Ishikawa (cell line): ENCODE results near the gene HAVCR2.

ENCODE experiments used
- CEBPB ChIP-seq: IDR thresholded peaks from 2 replicates; pipeline ENCODE4 v1.6.1; 2012
- CREB1 ChIP-seq: IDR thresholded peaks from 2 replicates; pipeline ENCODE4 v1.6.1; 2012; ENCODE audit warnings: low read depth
- EGR1 ChIP-seq: IDR thresholded peaks from 2 replicates; pipeline ENCODE4 v1.6.1; 2012
- EP300 ChIP-seq: IDR thresholded peaks from 2 replicates; pipeline ENCODE4 v1.6.1; 2012; ENCODE audit warnings: borderline replicate concordance
- FOXM1 ChIP-seq: IDR thresholded peaks from 2 replicates; pipeline ENCODE4 v1.6.1; 2012; ENCODE audit warnings: low read depth, borderline replicate concordance
- MAX ChIP-seq: IDR thresholded peaks from 2 replicates; pipeline ENCODE4 v1.6.1; 2012
- NFIC ChIP-seq: IDR thresholded peaks from 2 replicates; pipeline ENCODE4 v1.6.1; 2012
- RAD21 ChIP-seq: IDR thresholded peaks from 2 replicates; pipeline ENCODE4 v1.6.1; 2012; ENCODE audit warnings: low read depth
- REST ChIP-seq: IDR thresholded peaks from 2 replicates; pipeline ENCODE4 v1.6.1; 2012; ENCODE audit warnings: low read depth, mild to moderate bottlenecking
- TAF1 ChIP-seq: IDR thresholded peaks from 2 replicates; pipeline ENCODE4 v1.6.1; 2012; ENCODE audit warnings: low read depth, mild to moderate bottlenecking
- TCF12 ChIP-seq: IDR thresholded peaks from 2 replicates; pipeline ENCODE4 v1.6.1; 2012; ENCODE audit warnings: low read depth
- TEAD4 ChIP-seq: IDR thresholded peaks from 2 replicates; pipeline ENCODE4 v1.6.1; 2012
- USF1 ChIP-seq: IDR thresholded peaks from 2 replicates; pipeline ENCODE4 v1.6.1; 2012
- YY1 ChIP-seq: IDR thresholded peaks from 2 replicates; pipeline ENCODE4 v1.6.1; 2012; ENCODE audit warnings: low read depth
- ZBTB7A ChIP-seq: IDR thresholded peaks from 2 replicates; pipeline ENCODE4 v1.6.1; 2012; ENCODE audit warnings: low read depth

The HAVCR2 gene

GRCh38 chr5:157046041-157046440 is 62.8 kb downstream of the HAVCR2 start:
- TF ChIP-seq YY1 (no peak), FOXM1 (no peak), CREB1 (no peak), NFIC (no peak), ZBTB7A (no peak), CEBPB (no peak), EP300 (no peak), TAF1 (no peak), TCF12 (no peak), REST (no peak)

GRCh38 chr5:157045601-157046000 is 63.2 kb downstream of the HAVCR2 start:
- TF ChIP-seq RAD21: no peak
- TF ChIP-seq TEAD4: no peak
- no peak for TF ChIP-seq ZBTB7A
- TF ChIP-seq MAX: no peak
- TF ChIP-seq CEBPB: no peak
- no peak for TF ChIP-seq FOXM1
- TF ChIP-seq TAF1: no peak
- no peak for TF ChIP-seq TCF12
- TF ChIP-seq REST: no peak
- no peak for TF ChIP-seq NFIC
- no peak for TF ChIP-seq CREB1
- no peak for TF ChIP-seq YY1
- TF ChIP-seq EGR1: no peak
- no peak for TF ChIP-seq USF1
- no peak for TF ChIP-seq EP300

GRCh38 chr5:157038568-157039187 is 70.2 kb downstream of the HAVCR2 start:
- TF ChIP-seq FOXM1 (no peak), EP300 (no peak), RAD21 (no peak), TEAD4 (no peak), CEBPB (no peak), CREB1 (no peak), USF1 (no peak), YY1 (no peak), TCF12 (no peak), NFIC (no peak), TAF1 (no peak), EGR1 (no peak), REST (no peak)
